ENCODE measurements around the gene FOXP4. TPM values are rescaled to one million over a fixed set of nuclear protein-coding genes. Genes with fewer than 3 reads are reported as not detected.
A peak's percentile ranks its signal among the peaks of the same experiment; 100 is the strongest.

Gene FOXP4
- total RNA-seq, 4 donors from 2014 or later, result 12.6 to 42.4 (median 23.7) TPM

- H3K9me3 ChIP-seq, result no peaks in the 10 kb centered on the region
- no peaks in the 10 kb centered on the region for H3K36me3 ChIP-seq
- TF ChIP-seq POLR2A (IDR thresholded peaks at IDR 0.05), result no peak
- no peak for TF ChIP-seq CTCF (IDR thresholded peaks at IDR 0.05)
- DNase-seq, result no peak
- peaks cover 0 to 6% of the 10 kb centered on the region in 2 donors for H3K4me1 ChIP-seq
- H3K4me3 ChIP-seq (replicated peaks in 1 of 3), result no peak overlapping the region
- H3K27ac ChIP-seq, result no peak overlapping the region
- 50 to 62% methylated on average over 3 of the region's 3 CpGs for WGBS, 2 donors
- H3K27me3 ChIP-seq, result no peaks in the 10 kb centered on the region
- intact Hi-C loops (cut with DNase I), result no loop called here
Measured at GRCh38 chr6:41622206-41622988, 76.2 kb downstream of the FOXP4 start.

GRCh38 chr6:41623330-41623729, 77.1 kb downstream of the FOXP4 start:
- no peak overlapping the region for H3K27ac ChIP-seq
- no peak for DNase-seq
- intact Hi-C loops (cut with DNase I), result no loop called here
- H3K4me1 ChIP-seq, result peaks cover 0 to 6% of the 10 kb centered on the region in 2 donors
- no peaks in the 10 kb centered on the region for H3K27me3 ChIP-seq
- WGBS, 2 donors, result 86 to 91% methylated on average over 6 of the region's 6 CpGs
- H3K36me3 ChIP-seq, result no peaks in the 10 kb centered on the region
- no peak overlapping the region for H3K4me3 ChIP-seq (replicated peaks in 1 of 3)
- TF ChIP-seq POLR2A (IDR thresholded peaks at IDR 0.05) (no peak), CTCF (IDR thresholded peaks at IDR 0.05) (no peak)
- no peaks in the 10 kb centered on the region for H3K9me3 ChIP-seq

- intact Hi-C loops (cut with DNase I), result no loop called here
- Histone ChIP-seq H3K27me3 (no peaks in the 10 kb centered on the region), H3K4me3 (replicated peaks in 1 of 3) (no peak overlapping the region), H3K9me3 (no peaks in the 10 kb centered on the region), H3K4me1 (peaks cover 0 to 6% of the 10 kb centered on the region in 2 donors), H3K36me3 (no peaks in the 10 kb centered on the region), H3K27ac (no peak overlapping the region)
- DNase-seq, result no peak
- TF ChIP-seq CTCF (IDR thresholded peaks at IDR 0.05), result no peak
- TF ChIP-seq POLR2A (IDR thresholded peaks at IDR 0.05), result no peak
- WGBS, 2 donors, result 88 to 91% methylated on average over 18 of the region's 18 CpGs
Measured at GRCh38 chr6:41624621-41625380, 78.6 kb downstream of the FOXP4 start.

GRCh38 chr6:41625442-41625841, 79.3 kb downstream of the FOXP4 start:
- 45 to 62% methylated on average over 4 to 6 of the region's 6 CpGs for WGBS, 2 donors
- intact Hi-C loops (cut with DNase I), result no loop called here
- no peak overlapping the region for H3K4me3 ChIP-seq (replicated peaks in 1 of 3)
- H3K27me3 ChIP-seq, result no peaks in the 10 kb centered on the region
- no peaks in the 10 kb centered on the region for H3K9me3 ChIP-seq
- peaks cover 0 to 6% of the 10 kb centered on the region in 2 donors for H3K4me1 ChIP-seq
- H3K27ac ChIP-seq, result no peak overlapping the region
- TF ChIP-seq CTCF (IDR thresholded peaks at IDR 0.05) (no peak), POLR2A (IDR thresholded peaks at IDR 0.05) (no peak)
- no peaks in the 10 kb centered on the region for H3K36me3 ChIP-seq
- peak; percentile 15 to 32 for DNase-seq

- intact Hi-C loops (cut with DNase I), result no loop called here
- Histone ChIP-seq H3K4me3 (replicated peaks in 1 of 3) (no peak overlapping the region), H3K36me3 (no peaks in the 10 kb centered on the region), H3K27ac (no peak overlapping the region), H3K4me1 (peaks cover 0 to 6% of the 10 kb centered on the region in 2 donors), H3K9me3 (no peaks in the 10 kb centered on the region), H3K27me3 (no peaks in the 10 kb centered on the region)
- WGBS, 2 donors, result 94% methylated on average over 4 of the region's 4 CpGs
- no peak for TF ChIP-seq POLR2A (IDR thresholded peaks at IDR 0.05)
- no peak for TF ChIP-seq CTCF (IDR thresholded peaks at IDR 0.05)
- no peak for DNase-seq
Measured at GRCh38 chr6:41626022-41626421, 79.8 kb downstream of the FOXP4 start.

Data from thyroid gland (tissue), 4 donors.